HG03064 (cell line): Measurements from ENCODE around the gene DAAM1.

Experiments used
- ATAC-seq: cut with Tn5 transposase; IDR thresholded peaks from one replicate; pipeline ENCODE4 v1.9.1; 2021; ENCODE audit warnings: low read depth; ENCODE audit not compliant: unreplicated experiment

DAAM1 gene

GRCh38 chr14:59280961-59281360 is 92.5 kb downstream of the DAAM1 start:
- ATAC-seq, result no peak

- no peak for ATAC-seq
Observed at GRCh38 chr14:59281609-59282377, 93.3 kb downstream of the DAAM1 start.

- no peak for ATAC-seq
Observed at GRCh38 chr14:59282378-59282765, 93.9 kb downstream of the DAAM1 start.

- no peak for ATAC-seq
Observed at GRCh38 chr14:59283361-59283760, 94.9 kb downstream of the DAAM1 start.

- ATAC-seq, result no peak
Observed at GRCh38 chr14:59284059-59284458, 95.6 kb downstream of the DAAM1 start.

- ATAC-seq, result no peak
Observed at GRCh38 chr14:59292028-59292427, 103.6 kb downstream of the DAAM1 start.

GRCh38 chr14:59292921-59293534 is 104.6 kb downstream of the DAAM1 start:
- ATAC-seq, result no peak

GRCh38 chr14:59293935-59294661 is 105.6 kb downstream of the DAAM1 start:
- ATAC-seq, result no peak

GRCh38 chr14:59294662-59294992 is 106.2 kb downstream of the DAAM1 start:
- no peak for ATAC-seq

GRCh38 chr14:59295951-59296350 is 107.5 kb downstream of the DAAM1 start:
- no peak for ATAC-seq

GRCh38 chr14:59296508-59296907 is 108.0 kb downstream of the DAAM1 start:
- ATAC-seq, result no peak

GRCh38 chr14:59297071-59297776 is 108.8 kb downstream of the DAAM1 start:
- no peak for ATAC-seq

GRCh38 chr14:59299731-59300130 is 111.3 kb downstream of the DAAM1 start:
- no peak for ATAC-seq

GRCh38 chr14:59301354-59301753 is 112.9 kb downstream of the DAAM1 start:
- peak; percentile 74 for ATAC-seq

- ATAC-seq, result no peak
Observed at GRCh38 chr14:59302313-59302712, 113.8 kb downstream of the DAAM1 start.

GRCh38 chr14:59303216-59303615 is 114.7 kb downstream of the DAAM1 start:
- no peak for ATAC-seq

- ATAC-seq, result no peak
Observed at GRCh38 chr14:59305231-59305630, 116.8 kb downstream of the DAAM1 start.

- ATAC-seq, result no peak
Observed at GRCh38 chr14:59305836-59306555, 117.5 kb downstream of the DAAM1 start.

- no peak for ATAC-seq
Observed at GRCh38 chr14:59306775-59307174, 118.3 kb downstream of the DAAM1 start.

- ATAC-seq, result no peak
Observed at GRCh38 chr14:59308086-59308485, 119.6 kb downstream of the DAAM1 start.
